GM11168 (cell line): ENCODE data around the gene SCGB1C1.
"Not testable (repeated sequence)": the region's sequence is repeated elsewhere in the genome, so short reads cannot be mapped to it uniquely, and the experiment has no call there.

Experiments
- in situ Hi-C: fragments of 300-500 bp; cut with MboI; formaldehyde crosslinking; loops from one replicate; pipeline ENCODE4 v1.12.0; 2022; ENCODE audit warnings: low sequenced_read_pairs; ENCODE audit not compliant: unreplicated experiment

SCGB1C1 gene

DNA sequence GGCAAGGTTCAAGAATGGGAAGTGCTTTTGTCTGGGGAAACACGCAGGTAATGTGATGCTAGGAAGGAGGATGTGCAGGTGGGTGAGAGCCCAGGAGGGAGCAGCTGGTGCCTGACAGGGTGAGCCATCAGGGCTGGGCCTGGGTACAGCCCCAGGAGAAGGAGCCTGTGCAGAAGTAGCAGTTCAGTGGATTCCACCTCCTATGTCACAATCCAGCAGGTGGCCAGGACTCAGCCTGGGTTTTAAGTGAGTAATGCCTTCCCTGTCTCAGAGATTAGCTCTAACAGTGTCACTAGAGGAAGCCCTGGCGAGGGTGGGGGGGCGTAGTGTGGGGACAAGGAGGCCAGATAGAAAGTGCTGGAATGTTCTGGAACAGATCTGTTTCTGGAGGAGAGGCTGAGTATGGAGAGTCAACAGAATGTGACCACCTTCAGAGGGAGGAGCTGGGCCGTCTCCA lies 22.7 kb downstream of the SCGB1C1 start:
- in situ Hi-C loops: loop anchor here (10.0 kb wide), 1 partner anchor 549 kb away; no protein-coding TSS in a partner anchor

DNA sequence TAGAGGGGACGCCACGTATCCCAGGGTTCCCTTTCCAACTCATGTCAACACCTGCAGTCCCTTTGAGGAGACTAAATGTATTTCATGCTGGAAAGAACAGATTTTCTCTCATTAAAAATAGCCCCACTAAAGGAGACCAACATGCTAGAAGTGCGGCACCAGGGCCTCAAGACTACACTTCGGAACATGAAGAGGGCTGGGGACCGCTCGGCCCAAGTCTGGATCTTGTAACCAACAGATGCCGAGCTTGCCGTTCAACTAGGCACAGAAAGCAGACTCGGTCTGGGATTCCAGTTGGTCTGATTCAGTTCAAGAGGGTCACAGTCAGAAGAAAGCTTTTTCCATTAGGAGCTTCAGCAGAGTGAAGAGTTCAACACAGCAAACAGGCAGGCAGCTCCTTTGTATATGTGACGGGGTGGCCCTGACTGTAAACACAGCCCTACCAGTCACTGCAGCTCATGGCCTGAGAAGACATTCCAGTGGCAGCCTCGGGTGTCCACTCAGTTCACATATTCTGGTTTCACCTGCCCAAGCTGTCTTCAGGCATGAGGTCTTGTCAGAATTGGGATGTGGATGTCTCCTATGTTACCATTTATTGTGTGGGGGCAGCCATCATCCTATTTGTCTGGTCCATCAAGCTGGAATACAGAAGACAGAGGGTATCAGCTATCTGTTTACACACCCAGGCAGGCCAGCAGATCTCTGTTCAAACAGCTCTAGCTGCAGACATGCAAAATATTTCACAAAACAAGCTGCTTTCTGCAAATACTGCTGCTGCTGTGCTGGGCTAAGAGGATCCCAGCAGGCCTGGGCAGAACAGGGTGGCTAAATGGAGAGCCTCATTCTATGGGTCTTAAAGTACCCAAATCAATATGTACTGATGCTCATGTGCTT lies 23.4 kb downstream of the SCGB1C1 start:
- in situ Hi-C loops: loop anchor here (10.0 kb wide), 1 partner anchor 548 kb away; no protein-coding TSS in a partner anchor

DNA sequence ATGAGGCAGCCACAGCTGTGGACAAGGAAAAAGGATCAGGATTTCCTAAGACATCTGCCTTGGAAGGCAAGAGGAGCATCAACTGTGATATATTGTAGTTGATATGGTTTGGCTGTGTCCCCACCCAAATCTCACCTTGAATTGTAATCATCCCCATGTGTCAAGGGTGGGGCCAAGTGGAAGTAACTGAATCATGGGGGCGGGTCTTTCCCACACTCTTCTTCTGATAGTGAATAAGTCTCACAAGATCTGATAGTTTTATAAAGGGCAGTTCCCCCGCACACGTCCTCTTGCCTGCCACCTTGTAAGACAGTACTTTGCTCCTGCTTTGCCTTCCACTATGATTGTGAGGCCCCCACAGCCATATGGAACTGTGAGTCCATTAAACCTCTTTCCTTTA lies 24.8 kb downstream of the SCGB1C1 start:
- in situ Hi-C loops: loop anchor here (10.0 kb wide), 1 partner anchor 547 kb away; no protein-coding TSS in a partner anchor

DNA sequence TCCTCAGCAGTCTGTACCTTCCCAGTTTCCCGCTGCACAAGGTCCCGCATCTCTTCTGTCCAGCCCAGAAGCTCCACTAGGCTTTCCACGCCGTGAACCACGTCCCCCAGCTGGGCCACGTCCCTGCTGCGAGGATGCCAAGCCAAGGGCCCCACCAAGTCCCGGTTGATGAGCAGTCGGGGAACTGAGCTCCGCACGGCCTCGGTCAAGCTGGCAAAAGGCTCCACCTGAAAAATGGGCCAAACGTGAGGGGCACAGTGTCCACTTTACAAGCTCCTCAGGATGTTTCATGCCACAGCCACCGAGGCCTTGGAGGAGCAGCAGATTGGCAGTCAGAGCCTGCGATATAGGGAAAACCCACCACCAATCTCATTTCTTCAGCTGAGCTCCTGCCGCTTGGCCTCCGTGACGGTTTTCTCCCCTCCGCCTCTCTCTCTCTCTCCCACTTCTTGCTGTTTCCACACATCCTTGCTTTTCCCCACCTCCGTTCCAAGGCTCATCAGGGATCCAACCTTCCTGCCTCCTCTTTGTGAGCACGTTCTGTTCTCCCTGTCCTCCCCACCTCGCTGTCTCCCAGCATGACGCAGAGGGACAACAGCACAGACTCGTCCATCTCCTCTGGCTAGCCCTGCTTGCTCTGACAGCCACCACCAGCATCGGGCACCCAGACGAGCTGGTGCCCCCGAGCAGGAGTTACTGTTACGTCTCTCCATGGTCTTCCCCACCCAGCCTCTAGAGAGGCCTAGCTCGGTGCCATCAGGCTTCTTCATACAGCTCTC lies 26.1 kb downstream of the SCGB1C1 start:
- in situ Hi-C loops: loop anchor here (10.0 kb wide), 1 partner anchor 546 kb away; no protein-coding TSS in a partner anchor

DNA sequence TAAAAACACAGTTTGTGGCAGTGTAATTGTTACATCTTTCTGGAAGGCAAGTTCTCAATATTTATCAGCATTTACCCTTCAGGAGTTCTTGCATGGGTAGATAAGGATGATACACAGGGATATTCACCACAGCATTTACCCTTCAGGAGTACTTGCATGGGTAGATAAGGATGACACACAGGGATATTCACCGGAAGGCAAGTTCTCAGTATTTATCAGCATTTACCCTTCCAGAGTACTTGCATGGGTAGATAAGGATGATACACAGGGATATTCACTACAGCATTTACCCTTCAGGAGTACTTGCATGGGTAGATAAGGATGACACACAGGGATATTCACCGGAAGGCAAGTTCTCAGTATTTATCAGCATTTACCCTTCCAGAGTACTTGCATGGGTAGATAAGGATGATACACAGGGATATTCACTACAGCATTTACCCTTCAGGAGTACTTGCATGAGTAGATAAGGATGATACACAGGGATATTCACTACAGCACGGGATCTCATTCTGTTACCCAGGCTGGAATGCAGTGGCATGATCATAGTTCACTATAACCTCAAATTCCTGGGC lies 27.9 kb downstream of the SCGB1C1 start:
- in situ Hi-C loops: not testable (repeated sequence)

DNA sequence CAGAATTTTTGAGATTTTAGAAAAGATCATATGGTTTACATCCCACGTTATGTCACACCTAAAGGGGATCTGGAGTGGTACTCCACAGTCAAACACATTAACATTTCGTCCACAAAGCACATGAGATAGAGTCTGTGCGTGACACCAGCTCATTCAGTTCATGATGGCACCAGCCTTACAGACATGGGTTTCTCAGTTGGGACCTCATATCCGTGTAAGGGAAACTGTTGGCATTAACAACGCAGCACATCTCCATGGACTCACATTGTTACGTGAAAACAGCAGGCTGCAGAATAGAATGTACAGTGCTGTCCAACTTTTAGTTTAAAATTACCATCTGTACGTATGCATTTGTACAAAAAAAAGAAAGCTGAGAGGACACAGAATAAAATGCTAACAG lies 28.7 kb downstream of the SCGB1C1 start:
- in situ Hi-C loops: no loop called here

DNA sequence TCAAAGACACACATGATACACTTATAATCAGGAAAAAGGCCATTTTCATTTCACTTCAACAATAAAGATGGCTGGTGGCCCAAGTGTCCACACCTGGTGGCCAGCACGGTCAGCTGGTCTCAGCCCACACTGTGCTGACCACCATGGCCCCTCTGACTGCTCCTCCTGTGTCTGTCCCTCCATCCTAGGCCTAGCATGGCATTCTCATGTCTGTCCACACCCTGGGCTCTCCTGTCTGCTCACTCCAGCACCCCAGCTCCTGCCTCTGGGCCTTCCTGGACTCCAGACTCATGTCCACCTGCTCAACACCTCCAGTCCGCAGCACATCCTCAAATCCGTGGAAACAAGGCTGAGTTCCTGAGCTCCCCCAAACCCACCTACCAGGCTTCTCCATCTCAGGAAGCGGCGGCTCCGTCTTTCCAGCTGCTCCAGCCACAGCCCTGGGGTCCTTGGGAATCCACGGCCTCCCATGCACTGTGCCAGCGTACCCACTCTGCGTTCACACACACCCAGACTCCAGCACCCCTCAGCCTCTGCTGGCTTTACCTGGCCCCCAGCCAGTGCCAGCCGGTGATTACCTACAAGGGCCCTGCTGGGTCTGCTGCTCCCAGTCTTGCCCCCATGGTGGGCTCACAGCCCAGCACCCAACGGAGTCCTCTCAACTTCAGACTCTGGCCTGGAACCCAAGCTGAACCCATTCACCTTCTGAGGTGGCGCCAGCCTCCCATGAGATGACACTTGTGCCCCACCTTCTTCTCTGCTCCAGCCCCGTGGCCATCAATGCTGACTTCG lies 29.3 kb downstream of the SCGB1C1 start:
- in situ Hi-C loops: no loop called here

DNA sequence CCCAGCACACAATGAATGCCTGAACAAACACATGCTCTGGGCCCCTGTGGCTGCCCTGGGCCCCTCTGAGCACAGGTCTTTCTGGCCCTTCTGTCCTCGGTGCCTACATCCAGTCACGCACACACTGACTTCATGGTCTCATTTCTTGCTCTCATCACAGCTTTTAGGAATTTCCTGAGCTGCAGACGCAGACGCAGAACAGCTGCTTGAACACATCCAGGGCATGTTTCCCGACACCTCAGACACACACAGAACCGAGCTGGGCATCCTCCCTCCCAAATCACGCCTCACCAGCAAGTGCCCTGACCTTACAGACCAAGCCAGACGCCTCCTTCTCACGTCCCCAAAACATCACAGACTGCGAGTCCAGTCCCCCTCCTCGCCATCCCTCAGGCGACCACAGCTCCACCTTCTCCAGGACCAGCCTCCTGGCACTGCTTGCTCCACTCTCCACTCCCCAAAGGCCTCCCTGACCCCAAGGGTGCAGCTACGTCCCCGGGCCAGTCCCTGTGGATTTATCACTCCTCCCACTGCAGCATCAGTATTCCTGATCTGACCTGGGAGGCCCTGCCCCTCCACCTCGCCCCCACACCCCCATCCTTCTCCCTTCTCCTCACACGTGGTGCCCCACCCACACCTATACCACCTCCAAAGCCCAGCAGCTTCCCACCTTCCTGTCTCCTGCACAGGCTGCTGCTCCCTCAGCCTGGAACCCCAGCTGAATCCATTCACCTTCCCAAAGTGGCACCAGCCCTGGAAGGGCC lies 30.3 kb downstream of the SCGB1C1 start:
- in situ Hi-C loops: no loop called here

DNA sequence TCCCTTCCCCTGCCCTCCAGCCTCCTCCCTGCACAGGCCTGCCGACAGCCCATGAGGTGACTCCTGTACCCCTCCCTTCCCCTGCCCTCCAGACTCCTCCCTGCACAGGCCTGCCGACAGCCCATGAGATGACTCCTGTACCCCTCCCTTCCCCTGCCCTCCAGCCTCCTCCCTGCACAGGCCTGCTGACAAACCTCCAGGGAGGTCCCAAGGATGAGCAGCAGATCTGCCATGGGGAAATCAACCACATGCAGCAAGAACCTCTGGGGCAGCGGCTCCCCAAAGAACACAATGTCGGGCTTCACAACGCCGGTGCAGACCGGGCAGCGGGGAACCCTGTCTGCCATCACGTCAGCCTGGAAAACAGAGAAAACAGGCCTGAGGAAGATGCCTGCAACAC lies 31.0 kb downstream of the SCGB1C1 start:
- in situ Hi-C loops: no loop called here

DNA sequence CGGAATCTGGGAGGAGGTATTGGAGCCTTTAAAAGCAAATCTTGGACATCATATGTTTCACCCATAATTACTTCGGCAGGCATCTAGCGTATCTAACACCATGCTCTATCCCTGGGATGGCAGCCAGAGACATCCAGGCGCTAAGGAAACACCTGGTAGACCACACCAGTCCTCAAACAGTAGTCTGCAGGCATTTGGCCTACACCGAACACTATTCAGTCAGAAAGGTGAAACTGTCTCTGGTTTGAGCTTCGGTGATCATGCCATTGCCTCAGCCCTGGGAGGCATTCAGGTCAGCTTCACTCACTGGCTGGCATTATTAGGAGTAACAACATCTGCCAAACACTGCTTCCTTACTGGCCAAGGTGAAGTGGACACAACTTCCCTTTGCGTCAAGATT lies 31.5 kb downstream of the SCGB1C1 start:
- in situ Hi-C loops: no loop called here

DNA sequence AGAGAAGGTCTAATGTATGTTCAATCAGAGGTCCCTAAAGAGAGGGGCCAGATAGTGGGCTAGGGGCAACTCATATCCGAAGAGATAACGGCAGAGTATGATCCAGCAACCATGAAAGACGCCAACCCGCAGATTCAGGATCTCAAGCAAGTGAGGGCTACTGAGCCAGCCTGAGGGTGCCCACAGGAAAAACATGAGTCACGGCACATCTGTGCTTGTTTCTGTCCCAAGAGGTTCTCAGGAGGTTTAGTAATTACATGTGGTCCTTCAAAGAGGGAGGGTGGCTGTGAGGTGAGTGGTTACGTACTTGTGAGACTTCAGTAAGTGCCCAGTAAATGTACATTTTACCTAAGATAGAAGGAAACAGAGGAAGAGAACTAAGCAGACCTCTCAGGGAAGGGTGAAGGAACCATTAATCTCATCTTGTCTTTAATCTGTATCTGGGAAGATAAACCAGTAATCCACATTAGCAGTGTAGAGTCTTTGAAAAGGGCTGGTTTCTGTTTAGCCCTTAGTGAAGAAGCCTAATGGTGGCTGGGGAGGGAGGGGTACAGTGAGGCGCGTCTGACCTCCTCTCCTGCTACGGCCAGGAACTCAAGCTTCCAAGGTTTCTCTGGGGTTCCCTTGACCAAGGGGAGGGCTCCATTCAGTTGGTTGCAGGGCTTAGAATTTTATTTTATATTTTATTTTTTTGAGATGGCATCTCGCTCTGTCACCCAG lies 33.0 kb downstream of the SCGB1C1 start:
- in situ Hi-C loops: no loop called here

DNA sequence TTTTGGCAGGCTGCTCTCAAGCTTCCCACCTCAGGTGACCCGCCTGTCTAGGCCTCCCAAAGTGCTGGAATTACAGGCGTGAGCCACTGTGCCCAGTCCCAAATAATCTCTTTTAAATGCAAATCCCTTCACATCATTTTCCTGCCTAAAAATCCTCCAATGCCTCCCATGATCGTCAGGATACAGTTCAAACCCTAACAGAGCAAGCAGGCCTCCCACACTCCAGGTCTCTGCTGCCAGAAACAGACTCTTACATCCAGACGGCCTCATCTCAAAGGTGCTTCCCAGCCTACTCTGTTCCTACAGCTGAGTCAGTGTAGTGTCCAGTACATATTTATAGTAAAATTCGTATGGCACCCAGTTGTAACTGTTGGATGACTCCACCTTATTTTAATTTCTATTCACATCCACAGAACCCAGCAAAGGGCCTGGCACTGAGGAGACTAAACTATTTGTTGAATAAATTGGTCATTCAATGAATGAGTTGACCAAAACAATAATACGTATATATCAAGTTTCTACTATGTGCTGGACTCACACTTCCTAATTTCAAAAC lies 35.0 kb downstream of the SCGB1C1 start:
- in situ Hi-C loops: no loop called here

DNA sequence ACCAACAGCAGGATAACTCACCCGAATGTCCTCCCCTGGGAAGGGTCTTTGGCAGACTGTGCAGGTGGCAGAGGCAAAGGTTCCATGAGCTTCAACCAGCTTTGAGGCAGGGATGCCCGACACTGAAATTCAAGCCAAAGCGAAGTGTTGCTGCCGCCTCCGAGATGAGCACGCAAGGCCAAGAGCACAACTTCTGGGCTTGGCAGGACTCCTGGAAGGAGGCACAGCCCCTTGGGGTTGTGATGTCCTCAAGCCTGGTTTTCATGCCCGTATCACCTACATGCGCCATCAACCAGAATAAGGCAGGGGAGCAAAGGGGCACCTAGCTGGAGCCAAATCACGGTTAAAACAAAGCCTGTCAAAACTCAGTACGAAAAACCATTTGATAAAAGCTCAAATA lies 37.6 kb downstream of the SCGB1C1 start:
- in situ Hi-C loops: no loop called here

DNA sequence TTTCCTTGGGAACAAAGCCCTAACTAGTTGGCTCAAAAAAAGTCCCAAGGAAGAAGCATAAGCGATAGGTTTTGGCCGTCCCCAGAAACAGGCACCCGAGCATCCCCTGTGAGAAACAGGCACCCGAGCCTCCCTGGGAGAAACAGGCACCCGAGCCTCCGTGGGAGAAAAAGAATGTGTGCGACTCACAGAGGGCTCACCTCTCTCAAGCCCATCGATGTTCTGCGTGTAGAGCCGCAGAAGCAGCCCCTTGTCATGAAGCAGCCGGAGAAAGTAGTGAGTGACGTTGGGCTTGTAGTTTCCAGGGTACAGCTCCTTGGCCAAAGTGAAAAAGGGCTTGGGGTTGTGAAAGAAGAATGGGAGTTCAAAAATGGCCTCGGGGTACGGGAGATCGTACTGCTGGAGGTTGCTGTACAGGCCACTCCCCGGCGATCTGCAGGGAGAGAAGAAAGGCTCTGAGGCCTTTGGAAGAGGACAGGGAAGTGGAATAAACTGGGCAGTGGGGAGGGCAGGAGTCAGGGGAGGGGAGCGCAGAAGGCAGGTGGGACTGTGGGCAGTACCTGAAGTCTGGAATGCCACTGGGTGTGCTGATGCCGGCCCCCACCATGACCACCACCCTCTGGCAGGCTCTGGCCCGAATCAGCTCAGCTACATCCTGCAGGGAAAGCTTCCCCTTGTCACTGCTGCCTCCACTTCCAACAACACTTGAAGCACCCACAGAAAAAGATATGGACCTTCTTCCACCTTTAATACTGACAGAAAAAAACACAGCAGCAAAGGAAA lies 40.1 kb downstream of the SCGB1C1 start:
- in situ Hi-C loops: no loop called here

DNA sequence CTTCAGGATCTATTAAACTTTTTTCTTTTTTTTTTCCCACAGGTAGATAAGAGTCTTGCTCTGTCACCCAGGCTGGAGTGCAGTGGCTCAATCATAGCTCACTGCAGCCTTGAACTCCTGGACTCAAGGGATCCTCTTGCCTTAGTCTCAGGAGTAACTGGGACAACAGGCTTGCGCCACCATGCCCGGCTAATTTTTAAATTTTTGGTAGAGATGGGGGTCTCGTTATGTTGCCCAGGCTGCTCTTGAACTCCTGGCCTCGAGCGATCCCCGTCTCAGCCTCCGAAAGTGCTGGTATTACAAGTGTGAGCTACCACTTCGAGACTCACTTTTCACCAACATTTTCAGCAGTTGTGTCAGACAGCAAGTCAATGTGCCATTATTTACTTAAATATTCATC lies 42.3 kb downstream of the SCGB1C1 start:
- in situ Hi-C loops: no loop called here

DNA sequence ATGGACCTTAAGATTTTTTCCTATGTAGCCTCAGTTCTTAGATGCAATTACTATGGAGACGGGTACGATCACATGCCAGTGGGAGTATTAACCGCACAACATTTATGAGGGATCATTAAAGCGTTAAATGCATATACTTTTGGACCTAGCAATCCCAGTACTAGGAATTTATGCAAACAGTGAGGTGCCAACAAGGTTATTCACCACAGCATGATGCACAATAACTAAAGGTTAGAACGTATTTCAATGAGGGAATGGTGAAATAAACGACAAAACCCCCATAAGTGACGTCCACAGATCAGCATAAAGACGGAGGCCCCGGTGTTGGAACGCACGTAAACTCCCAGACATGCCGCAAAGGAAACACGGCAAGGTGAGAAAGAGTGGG lies 42.7 kb downstream of the SCGB1C1 start:
- in situ Hi-C loops: no loop called here

DNA sequence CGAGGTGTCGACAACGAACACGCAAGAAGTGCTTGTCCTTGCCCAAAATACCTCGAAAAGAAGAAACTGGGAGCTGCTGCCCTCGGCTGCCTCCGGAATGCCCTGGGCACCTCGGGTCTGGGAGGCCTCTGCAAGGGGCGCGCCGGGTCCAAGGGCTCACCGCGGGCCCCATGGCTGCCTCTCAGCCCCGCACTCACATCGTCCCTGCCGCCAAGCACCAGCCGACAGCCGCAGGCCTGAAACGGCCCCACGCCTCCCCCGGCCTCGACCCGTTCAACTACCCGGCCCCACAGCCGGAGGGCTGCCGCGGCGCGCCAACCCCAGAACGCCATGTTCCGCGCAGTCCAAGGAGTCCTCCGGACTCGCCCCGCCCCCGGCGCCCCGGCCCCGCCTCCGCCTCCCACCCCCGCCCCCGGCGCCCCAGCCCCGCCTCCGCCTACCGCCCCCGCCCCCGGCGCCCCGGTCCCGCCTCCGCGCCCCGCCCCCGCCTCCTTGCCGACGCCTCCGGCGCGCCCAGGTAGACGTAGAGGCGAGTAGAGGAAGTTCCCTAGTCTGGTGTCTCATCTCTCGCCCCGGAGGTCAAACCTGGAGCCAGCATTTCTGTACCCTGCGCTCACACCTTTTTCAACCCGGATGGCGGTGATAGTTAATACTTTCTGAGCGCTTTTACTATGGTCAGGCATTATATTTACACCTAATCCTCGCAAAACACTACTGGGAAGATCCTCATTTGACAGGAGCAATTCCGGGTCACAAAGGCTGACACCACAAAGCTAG lies 43.3 kb downstream of the SCGB1C1 start, which contains the start of gene SIRT3:
TSS of gene SIRT3 (minus strand) at position 346 of the 777 bp plus-strand sequence. CDS start at position 332, 14 bp downstream.
- in situ Hi-C loops: no loop called here
